HG02970 (cell line): ENCODE measurements around the gene HOXD11.

Source experiments
- ATAC-seq: cut with Tn5 transposase; IDR thresholded peaks from one replicate; pipeline ENCODE4 v1.9.1; 2021; ENCODE audit warnings: mild to moderate bottlenecking, moderate library complexity, moderate number of reproducible peaks; ENCODE audit not compliant: unreplicated experiment, low FRiP score

The HOXD11 gene

GRCh38 chr2:176146101-176146500 lies 39.0 kb downstream of the HOXD11 start:
- no peak for ATAC-seq

DNA sequence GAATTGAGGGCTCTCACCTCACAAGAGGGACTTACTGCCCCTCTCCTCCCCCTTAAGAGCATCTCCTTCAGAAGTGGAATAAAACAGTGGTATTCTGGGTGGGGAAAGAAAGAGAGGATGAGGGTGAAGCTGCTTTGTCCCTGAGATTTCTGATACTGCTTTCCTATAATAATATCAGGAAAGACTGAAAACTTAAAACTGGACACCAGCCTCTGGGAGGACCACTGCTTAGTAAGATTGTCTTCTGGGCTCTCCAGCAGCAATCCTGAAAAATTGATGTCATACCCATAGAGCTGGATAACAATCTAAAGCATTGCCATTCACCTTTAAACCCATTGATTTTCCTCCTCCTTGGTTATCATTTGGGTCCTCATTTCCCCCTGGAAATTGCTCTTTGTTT lies 39.6 kb downstream of the HOXD11 start:
- ATAC-seq, result no peak

- ATAC-seq, result no peak
Observed at GRCh38 chr2:176147210-176147799, 40.2 kb downstream of the HOXD11 start.

DNA sequence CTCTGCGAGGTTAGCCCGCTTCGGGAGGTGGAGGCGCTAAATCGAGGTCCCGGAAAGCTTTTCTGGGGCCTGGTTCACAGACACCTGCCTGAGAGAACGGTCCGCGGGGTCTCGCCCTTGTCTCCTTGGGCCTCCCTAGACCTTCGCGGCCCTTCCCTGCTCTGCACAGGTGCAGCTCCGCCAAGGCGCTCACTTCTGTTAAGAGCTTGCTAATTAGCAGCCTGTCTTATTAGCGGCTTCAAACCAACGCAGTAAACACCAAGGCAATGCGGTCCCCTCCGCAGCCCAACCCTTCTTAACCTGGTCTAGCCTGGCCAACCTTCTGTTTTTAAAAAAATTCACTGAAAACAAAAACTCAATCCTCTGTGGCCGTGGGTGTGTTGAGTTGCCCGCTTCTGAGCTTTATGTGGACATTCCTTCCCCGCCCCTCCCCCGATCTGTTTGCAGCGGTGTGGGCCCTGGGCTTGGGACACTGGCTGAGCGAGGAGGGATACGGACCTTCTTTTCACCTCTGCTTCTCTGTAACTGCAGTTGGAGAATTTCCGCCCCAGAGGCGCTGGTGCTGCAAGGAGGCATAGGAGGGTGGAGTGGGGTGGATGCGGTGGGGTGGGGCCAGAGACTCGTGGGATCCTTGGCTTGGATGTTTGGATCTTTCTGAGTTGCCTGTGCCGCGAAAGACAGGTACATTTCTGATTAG lies 40.9 kb downstream of the HOXD11 start:
- no peak for ATAC-seq

DNA sequence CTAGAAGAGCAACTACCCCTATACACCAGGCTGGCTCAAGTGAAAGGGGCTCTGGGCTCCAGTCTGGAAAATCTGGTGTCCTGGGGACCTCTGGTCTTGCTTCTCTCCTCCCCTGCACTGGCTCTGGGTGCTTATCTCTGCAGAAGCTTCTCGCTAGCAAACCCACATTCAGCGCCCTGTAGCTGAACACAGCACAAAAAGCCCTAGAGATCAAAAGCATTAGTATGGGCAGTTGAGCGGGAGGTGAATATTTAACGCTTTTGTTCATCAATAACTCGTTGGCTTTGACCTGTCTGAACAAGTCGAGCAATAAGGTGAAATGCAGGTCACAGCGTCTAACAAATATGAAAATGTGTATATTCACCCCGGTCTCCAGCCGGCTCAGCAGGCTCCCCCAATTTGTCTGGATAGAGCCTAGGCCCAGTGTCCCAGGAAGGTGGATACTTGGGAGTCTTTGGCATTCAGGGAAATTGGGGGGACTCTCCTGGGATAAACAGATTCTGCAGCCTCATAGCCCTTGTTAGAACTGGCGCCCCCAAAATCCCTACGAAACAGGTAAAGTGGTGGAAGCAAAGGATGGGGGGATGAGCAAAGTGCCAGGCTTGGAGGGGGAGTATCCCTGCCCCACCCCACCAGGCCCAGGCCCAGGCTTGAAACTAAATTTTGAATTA lies 41.8 kb downstream of the HOXD11 start:
- no peak for ATAC-seq

GRCh38 chr2:176149481-176149938 lies 42.4 kb downstream of the HOXD11 start:
- no peak for ATAC-seq

DNA sequence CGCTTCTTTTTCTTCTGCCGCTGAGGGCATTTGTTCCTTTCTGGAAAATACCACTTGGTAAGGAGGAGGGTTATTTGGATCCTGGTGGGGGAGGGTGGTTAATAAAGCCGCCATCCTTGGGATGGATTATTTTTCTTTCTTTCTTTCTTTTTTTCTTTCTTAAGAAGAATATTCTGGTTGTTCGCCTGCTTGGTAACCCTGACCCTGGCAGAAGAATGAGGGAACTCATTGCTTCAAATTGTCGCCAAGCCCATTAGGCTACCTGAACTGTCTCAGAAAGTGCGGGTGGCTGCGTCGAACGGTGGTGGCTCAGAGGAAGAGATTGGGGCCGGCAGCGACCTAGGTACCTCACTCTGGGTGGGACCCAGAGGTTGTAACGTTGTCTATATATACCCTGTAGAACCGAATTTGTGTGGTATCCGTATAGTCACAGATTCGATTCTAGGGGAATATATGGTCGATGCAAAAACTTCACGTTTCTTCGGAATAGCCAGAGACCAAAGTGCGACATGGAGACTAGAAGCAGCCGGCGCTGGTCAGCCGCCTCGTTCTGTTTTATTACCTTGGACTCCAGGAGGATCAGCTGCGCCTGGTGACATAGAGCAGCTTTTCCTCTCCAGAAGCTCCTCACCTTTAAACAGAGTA lies 43.0 kb downstream of the HOXD11 start:
- ATAC-seq, result no peak

DNA sequence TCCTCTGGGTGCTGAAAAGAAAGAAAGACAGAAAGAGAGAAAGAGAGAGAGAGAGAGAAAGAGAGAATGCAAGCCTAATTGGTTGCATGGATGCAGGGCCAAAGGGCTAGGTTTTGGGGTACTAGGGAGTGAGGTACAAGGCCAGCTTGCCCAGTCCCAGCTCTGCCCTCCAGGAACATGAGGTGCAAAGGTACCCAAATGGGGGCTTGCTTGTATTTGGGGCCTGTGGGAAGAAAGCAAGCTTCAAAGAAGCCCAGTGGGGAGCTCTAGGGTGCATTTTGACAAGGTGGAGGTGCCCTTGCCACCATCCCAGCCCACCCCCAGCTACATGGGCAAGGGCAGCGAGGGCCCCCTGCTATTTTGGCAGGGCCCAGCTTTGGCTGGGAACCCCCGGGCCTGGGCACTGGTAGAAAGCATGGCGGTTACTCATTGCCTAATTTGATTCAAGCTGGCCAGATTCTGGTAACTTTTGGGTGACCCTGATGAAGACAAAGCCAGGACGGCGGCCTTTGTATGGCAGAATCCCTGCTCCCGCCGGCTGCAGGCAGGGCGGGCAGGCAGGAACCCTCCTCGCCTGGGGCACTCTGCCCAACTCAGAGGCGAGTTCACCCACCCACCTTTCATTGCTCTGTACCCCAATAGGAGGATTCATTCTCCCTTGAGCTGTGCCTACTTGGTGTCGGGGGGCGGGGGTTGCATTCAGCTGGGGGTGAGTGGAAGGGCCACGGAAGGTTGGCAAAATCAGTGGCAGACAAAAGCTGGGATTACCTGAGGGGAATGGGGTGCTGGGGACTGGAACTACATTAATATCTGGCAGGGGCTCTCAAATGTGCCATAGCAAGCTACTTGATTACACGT lies 43.7 kb downstream of the HOXD11 start:
- ATAC-seq, result no peak

- no peak for ATAC-seq
Observed at GRCh38 chr2:176151442-176152287, 44.6 kb downstream of the HOXD11 start, which contains the start of gene HOXD4. Gene HOXD4, plus strand, starts transcription at chr2:176151550. Its CDS starts 84 bp downstream, at chr2:176151634.

DNA sequence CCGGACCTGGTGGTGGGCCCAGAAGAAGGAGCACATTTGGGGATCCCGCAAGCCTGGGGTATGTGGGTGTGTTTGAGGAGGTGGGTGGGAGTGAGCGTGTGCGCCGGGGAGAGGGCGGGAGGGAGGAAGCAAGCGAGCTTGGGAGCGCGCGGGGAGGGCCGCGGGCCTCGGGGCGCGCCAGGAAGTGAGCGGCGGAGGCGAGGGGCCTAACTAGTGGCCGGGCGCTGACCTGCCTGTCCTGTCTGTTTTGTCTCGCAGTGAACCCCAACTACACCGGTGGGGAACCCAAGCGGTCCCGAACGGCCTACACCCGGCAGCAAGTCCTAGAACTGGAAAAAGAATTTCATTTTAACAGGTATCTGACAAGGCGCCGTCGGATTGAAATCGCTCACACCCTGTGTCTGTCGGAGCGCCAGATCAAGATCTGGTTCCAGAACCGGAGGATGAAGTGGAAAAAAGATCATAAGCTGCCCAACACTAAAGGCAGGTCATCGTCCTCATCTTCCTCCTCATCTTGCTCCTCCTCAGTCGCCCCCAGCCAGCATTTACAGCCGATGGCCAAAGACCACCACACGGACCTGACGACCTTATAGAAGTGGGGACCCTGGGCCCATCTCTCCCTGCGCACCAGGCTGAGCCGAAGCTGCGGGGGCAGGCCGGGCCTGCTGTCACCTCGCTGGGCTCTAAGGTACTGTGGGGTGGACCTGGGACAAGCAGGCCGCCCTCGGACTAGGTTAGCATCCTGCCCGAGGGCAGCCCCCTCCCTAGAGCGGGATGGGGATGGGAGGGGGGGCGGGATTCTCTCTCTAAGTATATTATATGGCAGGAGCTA lies 45.5 kb downstream of the HOXD11 start:
- no peak for ATAC-seq

DNA sequence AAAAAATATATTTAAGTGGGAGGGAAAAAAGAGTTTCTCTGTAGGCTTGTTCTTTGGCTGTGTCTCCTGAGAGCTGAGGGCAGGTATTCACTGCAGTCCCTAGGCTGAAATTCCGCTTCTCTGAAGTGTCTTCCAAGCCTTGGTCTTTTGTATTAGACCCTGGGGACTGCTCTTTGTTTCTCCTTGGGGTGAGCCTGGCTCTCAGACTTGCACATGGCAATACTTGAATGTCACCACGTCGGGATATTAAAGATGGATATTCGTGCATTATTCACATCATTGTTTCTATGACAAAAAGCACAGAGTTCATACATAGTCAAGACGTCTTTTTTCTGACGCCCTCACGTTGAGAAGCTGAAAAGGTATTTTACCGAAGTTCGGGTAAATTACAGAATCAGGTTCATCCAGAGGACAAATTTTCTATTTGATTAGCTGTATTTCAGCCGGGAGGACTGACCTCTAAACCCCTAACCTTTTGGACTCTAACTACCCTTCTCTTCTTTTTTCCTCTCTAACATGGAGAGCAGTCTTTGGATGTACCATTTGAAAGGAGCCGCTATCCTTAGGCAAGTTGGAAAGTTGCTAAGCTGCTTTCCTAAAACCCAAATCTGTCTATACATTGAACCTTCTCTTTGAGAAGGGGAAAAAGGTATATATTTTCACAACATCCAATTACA lies 47.6 kb downstream of the HOXD11 start:
- no peak for ATAC-seq

DNA sequence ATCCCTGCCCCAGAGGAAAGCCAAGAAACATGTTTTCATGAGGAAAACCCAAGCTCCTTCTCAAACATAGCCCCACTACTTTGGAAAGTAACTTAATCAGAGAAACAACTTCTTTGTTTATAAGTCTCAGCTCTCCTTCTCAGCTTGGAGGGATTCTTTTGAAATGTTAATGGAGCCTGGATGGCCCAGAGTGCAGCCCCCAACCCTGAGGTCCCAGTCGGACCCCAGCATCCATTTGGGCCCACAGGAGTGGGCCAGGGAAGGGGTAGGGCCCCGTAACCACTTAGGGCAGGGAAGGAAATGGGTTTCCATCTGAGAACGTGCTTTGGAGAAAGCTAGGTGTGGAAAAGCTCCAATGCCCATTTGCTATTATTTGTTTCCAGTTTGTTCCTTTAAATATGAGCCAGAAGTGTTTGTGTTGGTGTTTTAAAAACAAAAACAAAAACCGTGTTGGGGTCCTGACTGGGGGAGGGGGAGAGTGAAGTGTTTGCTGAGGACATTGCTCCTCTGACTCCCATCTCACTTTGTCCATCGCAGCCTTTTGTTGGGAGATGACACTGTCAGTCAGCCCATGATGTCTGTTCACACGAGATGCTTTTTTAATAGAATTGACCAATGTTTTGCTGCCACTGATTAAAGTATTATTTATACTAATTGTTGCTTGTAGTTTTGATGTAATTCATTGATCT lies 48.4 kb downstream of the HOXD11 start:
- no peak for ATAC-seq

GRCh38 chr2:176156301-176156806 lies 49.3 kb downstream of the HOXD11 start:
- no peak for ATAC-seq

- no peak for ATAC-seq
Observed at GRCh38 chr2:176156807-176157498, 49.9 kb downstream of the HOXD11 start, which contains the start of gene HOXD3. Gene HOXD3, plus strand, starts transcription at chr2:176157307. Its CDS starts 11,808 bp downstream, at chr2:176169115.

DNA sequence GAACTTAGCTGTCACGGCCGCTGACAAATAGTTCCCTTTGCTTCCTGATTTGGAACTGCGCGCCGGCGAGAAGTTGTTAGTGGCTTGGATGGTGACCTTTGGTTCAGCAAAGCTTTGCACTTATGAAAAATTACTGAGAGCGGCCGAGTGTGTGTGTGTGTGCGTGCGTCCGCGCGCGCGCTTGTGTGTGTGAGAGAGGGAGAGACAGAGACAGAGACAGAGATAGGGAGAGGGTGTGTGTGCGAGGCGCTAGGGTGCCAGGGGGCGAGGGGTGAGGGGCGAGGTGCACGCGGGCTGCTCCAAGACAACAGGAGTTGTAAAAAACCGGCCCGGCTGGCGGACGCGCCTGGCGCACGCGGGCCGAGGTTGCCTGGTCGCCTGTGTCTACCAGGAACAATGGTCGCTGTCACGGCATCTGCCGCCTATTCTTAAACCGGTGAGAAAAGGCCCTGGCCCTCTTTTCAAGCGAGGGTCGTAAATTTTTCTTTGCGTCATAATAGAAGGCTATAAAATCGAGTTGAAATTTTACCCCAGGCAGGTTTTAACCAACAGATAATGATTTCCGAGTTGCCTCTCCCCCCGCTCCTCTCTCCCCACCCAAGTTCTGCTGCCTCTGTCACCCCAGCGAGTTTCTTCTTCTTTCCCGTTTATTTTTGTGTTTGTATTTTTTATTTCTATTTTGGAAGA lies 50.6 kb downstream of the HOXD11 start:
- no peak for ATAC-seq

DNA sequence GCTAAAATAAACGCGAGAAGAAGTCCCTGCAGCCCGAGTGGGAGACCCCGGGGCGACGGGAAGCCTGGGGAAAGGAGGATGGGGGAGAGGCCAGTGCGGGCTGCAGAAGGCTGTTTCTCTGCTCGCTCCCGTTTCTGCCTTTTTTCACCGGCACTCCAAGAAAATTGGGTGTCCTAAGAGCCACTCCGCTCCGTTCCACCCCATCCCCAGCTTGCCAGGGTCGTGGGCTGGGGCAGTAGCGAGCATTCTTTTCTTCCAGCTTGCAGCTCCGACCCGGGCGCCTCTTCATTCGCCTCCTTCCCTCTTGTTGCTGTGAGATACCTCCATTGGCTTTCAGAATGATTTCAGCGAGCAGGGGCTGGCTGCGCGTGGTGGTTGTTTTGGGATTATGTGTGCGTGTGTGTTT lies 51.1 kb downstream of the HOXD11 start:
- ATAC-seq, result no peak
